SK-MEL-5 (cell line): ENCODE data around the gene CELF2. TPM values are rescaled to one million over a fixed set of nuclear protein-coding genes. Genes with fewer than 3 reads are reported as not detected.

ENCODE experiments used
- DNase-seq: peaks from one replicate; pipeline ENCODE4 v3.0.0-alpha.2; 2016; ENCODE audit warnings: low read depth, low spot score
- in situ Hi-C: cut with HindIII; loops from 2 replicates; pipeline ENCODE4 v1.10.0; 2016; ENCODE audit warnings: low sequenced_read_pairs, high pct_unique_total_duplicates, low pct_unique_long_range_greater_than_20kb
- total RNA-seq: library from RNA; depleted of rRNA; stranded (reverse); fragments of >200 nt; shearing (Covaris generic); gene quantifications from 2 replicates; pipeline ENCODE4 v1.2.3, GENCODE V29; 2014

Gene CELF2
- total RNA-seq, 1 experiment from 2014 or later, result 8.1 TPM

DNA sequence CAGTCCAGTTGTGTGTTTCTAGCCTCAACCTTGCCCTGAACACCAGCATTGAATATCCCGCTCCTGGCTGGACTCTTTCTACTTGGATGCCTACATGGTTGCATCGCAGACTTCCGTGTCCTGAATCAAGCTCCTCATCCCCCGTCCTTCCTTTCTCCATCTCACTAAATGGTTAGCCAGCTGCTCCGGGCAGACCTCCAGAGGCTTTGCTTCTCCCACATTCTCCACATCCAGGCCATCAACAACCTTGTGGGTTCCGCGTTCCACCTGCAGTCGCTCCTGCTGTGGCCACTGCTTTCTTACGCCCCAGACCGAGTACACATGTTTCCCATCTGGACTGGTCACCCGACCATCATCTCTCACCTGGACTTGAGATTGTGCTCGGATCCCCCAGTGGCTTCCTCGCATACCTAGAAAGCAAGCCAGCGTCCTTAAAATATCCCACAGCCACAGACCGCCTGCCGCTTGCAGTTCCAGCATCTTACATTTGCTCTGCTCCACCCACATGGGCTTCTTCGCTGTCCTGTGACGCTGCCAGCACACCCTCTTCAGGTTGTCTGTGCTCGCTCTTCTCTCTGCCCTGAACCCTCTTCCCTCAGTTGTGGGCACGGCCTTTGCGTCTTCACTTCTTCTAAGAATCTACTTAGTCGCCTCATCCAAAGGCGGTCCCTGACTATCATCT is 25.9 kb downstream of the CELF2 start:
- DNase-seq, result no peak
- in situ Hi-C loops, result no loop called here

DNA sequence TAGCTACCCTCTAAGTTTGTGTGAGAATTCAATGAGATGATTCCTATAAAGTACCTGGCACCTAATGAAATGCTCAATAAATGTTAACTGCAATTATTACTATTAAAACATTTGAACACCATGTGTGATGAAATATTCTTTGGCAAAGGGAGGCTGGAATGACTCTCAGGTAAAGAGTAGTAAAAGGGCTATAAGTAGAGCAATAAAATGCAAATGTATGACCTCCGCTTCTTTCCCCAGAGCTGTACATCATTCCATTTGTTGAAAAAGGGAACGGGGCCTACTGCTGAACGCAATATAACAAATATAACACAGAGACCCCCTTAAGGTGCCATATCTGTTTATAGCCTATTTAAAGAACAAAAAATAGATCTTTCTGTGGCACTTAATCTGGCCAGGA is 27.8 kb downstream of the CELF2 start:
- DNase-seq, result no peak
- in situ Hi-C loops, result no loop called here

DNA sequence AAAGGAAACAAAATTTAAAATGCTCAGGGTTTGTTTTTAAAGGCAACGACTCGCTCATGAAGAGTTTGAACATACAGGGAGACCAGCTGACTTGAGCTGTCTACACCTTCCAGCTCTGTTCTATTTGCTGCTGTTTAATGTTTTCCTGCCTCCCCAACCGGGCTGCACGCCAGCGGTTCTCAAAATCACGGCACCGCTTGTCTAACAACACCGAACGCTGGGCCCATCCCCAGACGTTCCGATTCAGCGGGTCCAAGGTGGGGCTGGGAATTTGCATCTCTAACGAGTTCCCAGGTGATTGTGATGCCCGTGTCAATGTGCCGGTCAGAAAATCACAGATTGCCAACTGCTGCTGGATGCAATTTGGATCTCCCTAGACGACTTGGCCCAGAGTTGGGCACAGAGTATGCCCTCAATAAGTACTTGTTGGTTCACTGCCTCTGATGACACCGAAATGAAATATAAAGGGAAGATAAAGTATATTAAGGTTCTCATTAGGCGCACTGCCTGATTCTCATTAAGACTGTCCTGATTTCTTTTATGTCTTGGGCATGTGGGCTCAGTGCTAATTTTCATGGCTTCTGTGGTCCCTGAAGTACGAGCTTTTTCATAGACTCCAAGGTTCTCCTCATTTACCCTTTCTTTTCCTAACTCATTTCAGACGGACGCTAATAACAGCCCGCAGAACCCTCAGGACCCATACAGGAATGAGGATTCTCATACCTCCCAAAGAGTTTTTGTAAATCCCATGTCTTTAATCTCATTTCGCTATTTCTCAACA is 28.5 kb downstream of the CELF2 start:
- no peak for DNase-seq
- in situ Hi-C loops, result no loop called here

DNA sequence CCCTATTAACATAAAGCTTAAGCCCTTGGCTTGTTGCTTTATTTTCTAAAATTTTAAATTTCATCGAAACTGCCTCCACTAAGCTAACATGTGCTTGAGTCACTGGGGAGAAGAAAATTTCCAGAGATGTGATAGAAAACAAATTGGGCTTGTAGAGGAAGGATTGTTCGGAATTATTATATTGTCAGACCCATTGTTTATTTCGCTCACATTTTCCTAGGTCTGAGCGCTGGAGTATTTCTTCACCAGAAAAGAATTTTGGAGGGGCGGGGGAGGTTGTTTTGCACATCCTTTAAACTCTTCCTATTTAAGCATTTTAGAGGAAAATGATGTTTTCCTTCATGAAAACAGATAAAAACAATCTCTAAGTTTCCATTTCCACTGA is 29.1 kb downstream of the CELF2 start:
- no peak for DNase-seq
- in situ Hi-C loops, result no loop called here

DNA sequence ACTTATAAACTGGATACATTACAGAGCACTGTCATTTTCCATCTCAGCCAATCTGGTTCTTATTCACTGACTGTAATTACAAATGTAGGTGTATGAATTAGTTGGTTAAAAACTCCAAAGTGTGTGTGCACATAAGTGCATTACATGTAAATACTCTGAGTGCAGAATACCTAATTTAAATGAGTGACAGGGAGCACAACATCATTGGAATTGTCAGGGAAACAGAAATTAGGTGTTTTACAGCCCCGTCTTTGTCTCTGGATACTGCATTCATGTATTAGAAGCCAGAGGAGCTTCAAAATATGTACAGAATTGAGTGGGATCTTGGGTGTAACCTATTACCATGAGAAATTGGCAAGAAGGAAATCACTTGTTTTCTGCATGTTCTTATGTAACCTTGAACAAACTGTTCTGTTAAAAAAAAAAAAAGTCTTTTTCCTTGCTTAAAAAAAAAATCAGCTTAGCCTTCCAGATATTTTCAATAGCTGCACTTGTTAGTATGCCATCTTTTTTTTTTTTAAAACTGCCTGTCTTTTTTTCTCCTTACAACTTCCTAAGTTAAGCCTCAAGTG is 31.1 kb downstream of the CELF2 start:
- in situ Hi-C loops, result no loop called here

DNA sequence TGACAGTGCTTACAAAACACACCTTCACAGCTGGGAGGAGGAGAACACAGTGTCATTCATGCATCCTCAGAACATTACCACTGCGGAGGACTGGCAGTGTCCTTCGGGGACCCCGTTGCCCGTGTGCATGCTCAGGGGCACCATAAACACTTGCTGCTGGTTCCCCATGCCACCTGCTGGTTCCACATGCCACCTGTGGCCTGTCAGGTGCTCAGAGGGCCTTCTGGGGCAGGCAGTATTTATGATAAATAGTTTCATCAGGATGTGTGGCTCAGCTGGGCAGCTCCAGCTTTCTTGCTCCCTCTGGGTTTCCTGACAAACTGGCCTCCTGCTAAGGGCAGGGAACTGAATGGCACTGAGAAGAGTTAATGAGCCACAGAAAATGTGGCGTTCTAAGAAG is 32.1 kb downstream of the CELF2 start:
- DNase-seq, result no peak
- in situ Hi-C loops, result no loop called here

More for the DNA sequence above, 31.1 kb downstream of the CELF2 start:
- no peak for DNase-seq

DNA sequence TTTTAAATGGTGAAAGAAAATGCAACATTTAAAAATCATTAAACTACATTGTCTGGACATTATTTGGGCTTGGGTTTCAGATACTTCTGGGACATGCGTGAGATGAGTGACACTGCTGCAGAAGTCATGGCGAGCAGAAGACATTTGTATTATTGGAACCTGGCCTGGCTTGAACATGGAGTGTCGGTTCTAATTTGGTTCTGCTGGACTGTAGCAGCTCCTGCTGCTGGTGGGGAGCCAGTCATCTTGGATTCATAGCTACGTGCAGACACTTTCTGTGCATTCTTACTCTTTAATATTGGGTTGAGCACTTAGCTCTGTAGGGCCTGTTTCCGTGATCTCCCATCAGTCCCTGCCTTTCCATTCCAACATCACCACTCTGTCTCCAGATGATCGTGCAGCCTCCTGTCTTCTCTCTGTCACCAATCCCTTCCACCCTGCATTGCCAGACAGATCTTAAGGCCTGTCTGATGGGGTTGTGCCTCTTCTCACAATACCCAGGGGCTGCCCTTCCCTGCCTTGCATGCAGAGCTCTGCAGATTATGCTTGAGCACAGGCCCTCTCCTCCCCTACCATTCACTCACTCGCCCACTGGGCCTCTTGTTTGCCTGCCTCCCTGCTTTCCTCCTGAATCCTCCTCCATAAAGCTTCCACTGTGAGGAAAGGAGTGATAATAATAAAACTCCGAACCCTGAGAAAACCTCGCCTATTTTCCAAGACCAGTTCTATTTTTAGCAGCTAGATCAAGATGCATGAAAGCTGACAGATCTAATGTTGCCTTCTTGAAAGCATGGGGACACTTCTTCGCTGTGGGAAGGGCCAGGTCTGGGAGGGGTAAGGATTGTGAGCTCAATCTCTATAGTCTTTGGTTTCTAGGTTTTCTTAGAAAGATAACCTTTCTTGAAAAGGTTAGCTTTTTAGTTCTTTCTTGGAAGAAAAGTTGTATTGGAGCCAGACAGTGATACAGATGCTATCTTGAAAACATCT is 32.9 kb downstream of the CELF2 start:
- in situ Hi-C loops, result no loop called here
- DNase-seq, result no peak

DNA sequence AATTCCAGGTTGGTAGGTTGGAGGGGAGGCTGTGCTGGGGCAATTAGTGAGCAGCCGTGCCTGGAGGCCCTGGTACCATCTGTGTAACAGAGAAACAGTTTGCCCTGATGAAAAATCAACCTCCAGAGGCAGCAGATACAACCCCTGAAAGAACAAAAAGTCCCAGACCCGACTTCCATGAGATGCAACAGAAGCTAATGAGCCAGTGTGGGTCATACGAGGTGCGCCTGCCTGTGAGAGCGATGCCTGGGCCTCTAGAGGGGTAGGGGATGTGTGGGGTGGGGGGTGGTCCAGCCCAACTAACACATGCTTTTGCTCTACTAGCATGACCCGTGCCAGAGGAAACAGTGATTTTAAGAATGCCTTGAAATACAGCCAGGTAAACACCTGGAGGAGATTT is 39.3 kb downstream of the CELF2 start:
- in situ Hi-C loops, result no loop called here
- DNase-seq, result no peak

DNA sequence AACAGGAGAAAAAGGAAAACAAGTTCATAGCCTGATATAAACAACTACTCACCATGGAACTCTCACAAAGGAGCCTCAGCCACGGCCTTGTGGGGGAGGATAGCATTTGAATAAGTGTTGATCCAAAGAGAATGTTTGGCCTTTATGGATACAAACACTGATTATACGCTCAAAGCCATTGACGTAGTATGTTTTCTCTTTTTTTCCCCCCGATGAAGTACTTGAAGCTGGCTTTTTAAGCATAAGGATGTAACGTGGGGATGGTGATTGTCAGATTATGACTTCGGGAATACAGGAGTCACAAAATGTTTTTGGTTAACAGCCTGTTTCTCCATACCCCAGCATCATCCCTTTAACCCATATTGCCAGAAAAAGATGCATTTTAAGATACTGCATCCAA is 39.8 kb downstream of the CELF2 start:
- in situ Hi-C loops, result no loop called here
- peak; percentile 4 for DNase-seq

DNA sequence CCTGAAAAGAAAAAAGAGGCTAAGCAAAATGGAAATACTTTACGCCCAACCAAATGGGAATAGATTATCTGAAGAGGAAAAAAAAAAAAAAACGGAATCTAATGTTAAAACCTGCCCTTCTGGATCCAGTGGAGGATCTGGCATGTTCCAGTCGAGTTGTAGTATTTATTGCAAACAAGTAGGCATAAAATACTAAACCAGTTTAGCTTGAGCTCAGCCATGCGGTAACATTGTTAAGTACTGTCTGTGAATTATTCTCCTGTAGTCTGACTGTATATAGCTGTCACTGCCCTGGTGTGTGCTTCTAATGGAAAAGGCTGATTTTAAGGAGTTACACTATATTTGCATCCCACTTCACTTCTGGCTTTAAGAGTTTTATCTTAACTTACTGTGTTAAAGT is 40.3 kb downstream of the CELF2 start:
- DNase-seq, result no peak
- in situ Hi-C loops, result no loop called here

DNA sequence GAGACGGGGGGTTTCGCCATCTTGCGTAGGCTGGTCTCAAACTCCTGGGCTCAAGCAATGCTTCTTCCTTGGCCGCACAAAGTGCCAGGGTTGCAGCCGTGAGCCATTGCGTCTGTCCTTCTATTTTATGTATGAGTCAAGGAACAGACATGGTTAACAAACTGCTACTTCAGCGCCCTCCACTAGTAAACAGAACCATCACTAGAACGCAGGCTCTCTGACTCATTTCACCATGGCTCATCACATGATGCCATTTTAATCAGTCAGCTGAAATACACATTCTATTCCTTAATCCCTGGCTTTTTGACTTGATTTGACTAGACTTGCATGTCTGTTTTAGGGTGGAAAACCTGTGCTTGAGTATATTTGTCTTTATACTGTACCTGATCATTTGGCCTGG is 41.3 kb downstream of the CELF2 start:
- in situ Hi-C loops, result no loop called here
- DNase-seq, result peak; percentile 22

DNA sequence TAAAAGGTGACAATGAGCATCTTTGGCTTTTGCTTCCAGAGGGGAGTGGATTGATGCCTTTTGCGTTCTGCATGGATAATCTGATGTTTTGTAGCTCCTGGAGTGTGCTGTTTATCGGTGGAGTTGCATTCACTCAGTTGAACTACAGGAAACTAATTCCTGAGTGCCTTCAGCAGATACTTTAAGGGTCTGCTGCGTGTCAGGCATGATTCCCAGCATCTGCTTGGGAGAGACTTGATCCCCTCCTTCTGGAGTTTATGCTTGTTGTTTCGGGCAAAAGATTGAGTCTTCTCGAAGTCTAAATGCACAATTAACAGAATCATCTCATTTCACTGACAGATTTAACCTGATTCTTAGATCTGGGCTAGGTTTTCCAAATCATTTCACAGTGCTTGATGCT is 46.2 kb downstream of the CELF2 start:
- in situ Hi-C loops, result no loop called here
- DNase-seq, result no peak

DNA sequence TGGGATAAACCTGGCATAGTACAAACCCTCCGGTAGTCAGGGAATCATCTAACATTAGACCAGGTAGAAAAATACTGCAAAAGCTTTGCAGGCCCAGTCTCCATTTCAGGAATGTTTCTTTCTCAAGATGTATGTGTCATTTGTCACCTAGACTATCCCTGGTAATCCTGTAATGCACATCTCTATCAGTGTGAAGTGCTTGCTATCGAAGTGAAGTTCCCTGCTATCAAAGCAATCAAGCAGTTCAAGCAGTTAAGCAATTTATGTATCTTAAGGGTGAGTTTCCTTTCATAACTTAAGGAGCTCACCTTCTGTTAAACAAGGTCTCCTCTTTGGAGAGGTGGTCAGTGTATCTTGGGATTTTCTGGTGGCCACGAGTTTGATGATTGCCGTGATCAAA is 47.2 kb downstream of the CELF2 start:
- in situ Hi-C loops, result no loop called here
- DNase-seq, result no peak

DNA sequence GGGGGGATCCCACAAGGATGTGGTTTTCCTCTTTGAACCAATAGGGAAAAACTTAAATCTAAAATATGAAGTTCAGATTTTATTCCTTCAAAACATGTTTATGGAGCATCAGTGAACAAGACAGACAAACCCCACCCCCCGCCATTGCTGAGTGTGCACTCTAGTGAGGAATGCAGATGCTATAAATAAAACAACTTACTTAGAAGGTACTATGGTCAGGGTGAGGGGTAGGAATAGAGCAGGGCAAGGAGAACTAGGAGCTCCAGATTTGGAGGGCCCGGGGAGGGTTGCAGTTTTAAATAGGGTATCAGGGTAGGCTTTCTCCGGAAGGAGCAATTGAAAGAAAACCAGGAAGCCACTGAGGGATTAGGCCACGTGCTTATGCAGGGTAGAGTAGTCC is 47.9 kb downstream of the CELF2 start:
- in situ Hi-C loops, result no loop called here
- no peak for DNase-seq

DNA sequence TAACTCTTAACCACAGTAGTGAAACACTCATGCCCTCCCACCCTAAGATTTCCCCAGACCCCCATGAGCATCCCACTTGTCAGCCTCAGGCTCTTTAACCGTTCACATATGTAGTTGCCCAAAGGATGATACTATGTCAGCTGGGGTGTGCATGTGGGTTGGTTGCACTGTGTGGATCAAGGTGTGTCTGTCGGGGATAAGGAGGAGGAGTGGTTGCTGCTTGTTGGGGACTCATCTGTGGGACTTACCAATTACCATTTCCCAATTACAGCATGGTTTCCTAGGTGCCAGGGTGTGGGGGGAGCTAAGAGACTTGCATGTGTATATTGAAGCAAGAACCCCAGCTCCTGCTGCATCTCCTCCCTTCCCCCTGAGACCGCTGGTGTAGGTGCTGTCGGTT is 48.8 kb downstream of the CELF2 start:
- no peak for DNase-seq
- in situ Hi-C loops, result no loop called here

DNA sequence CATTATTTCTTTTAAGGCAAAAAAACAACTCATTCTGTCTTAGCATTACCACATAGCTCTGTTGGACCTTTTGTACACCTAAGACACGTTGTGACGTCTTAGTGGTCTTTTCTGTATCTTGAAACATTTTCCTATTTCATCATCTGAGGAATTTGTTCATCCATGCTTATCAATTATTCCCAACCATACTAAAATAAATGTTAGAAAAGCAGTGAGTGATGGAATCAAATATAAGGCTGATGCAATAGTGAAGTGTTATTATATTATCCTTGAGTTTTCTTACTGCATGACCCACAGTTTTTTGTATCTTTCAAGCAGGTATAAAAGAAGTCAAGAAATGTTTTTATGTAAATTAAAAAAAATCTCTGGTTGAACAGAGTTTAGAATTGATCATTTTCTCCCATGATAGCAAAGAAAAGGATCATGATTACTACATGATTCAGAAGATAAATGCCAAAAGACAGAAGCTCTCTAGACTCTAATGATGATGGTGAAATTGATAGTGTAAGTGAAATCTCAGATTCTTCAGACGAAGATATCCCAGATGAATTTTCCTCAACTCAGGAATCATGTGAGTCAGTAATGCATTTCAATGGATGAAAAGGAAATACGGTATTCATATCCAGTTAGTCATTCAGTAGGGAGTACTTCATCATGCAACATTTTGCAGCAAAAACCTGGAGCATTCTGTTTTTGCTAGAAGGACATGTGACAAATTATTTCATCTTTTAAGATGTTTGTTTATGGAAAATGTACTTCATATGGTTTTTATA is 51.4 kb downstream of the CELF2 start:
- DNase-seq, result no peak
- in situ Hi-C loops, result no loop called here

DNA sequence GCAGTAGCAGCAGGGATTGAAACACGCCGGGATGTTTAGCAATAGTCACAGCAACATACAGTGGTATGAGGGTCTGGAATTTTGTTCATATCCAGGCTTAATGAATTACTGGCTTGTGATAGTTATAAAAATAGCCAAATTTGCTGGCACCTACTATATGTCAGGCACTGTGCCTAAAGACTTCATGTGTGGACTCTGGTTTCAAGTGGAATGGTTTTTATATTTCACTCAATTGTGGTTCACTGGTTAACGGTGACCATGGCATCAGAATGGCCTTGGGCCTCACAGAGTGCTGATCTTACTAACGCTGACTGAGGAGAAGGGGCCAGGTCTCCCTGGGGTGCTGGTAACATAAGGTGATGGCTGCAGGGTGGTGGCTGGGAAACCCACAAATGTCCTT is 55.7 kb downstream of the CELF2 start:
- in situ Hi-C loops, result no loop called here
- DNase-seq, result no peak
